ENCODE measurements around the gene SLC49A3.

SLC49A3 gene

GRCh38 chr4:687971-688853 is 739 bp downstream of the SLC49A3 start:
- Histone ChIP-seq H3K27ac (ENCODE audit: low read depth, low read length) (peak overlapping the region; percentile 92), H3K4me3 (ENCODE audit: low read depth in 1 of 5, low read length in 5 of 5) (peak overlapping the region in 4 of 5 donors; percentile 68 to 78 (median 74)), H3K4me1 (ENCODE audit: control insufficient read depth in 5 of 5, insufficient read depth in 5 of 5, low read length in 5 of 5) (peaks cover 6 to 49% (median 44%) of the 10 kb centered on the region in 5 donors), H3K27me3 (ENCODE audit: control insufficient read depth in 5 of 5, insufficient read depth in 4 of 5, low read length in 5 of 5) (peaks cover 0 to 3% (median 0%) of the 10 kb centered on the region in 5 donors), H3K9me3 (ENCODE audit: control insufficient read depth in 5 of 5, low read length in 5 of 5) (no peaks in the 10 kb centered on the region), H3K9ac (ENCODE audit: low read length in 5 of 5) (peak overlapping the region; percentile 44 to 84 (median 81)), H3K36me3 (ENCODE audit: control insufficient read depth in 5 of 5, insufficient read depth in 5 of 5, low read length in 5 of 5) (peaks cover 0 to 9% (median 3%) of the 10 kb centered on the region in 5 donors)

- Histone ChIP-seq H3K4me1 (ENCODE audit: control insufficient read depth in 5 of 5, insufficient read depth in 5 of 5, low read length in 5 of 5) (peaks cover 6 to 54% (median 46%) of the 10 kb centered on the region in 5 donors), H3K9me3 (ENCODE audit: control insufficient read depth in 5 of 5, low read length in 5 of 5) (no peaks in the 10 kb centered on the region), H3K4me3 (ENCODE audit: low read depth in 1 of 5, low read length in 5 of 5) (peak overlapping the region in 4 of 5 donors; percentile 68 to 78 (median 74)), H3K36me3 (ENCODE audit: control insufficient read depth in 5 of 5, insufficient read depth in 5 of 5, low read length in 5 of 5) (peaks cover 0 to 9% (median 3%) of the 10 kb centered on the region in 5 donors), H3K9ac (ENCODE audit: low read length in 5 of 5) (peak overlapping the region in 3 of 5 donors; percentile 25 to 57 (median 44)), H3K27ac (ENCODE audit: low read depth, low read length) (peak overlapping the region; percentile 92), H3K27me3 (ENCODE audit: control insufficient read depth in 5 of 5, insufficient read depth in 4 of 5, low read length in 5 of 5) (no peaks in the 10 kb centered on the region)
These were observed 1.6 kb downstream of the SLC49A3 start for GRCh38 chr4:687048-687970.

GRCh38 chr4:686413-687040 is 2.4 kb downstream of the SLC49A3 start:
- Histone ChIP-seq H3K4me3 (ENCODE audit: low read depth in 1 of 5, low read length in 5 of 5) (peak overlapping the region in 3 of 5 donors; percentile 23 to 78 (median 72)), H3K4me1 (ENCODE audit: control insufficient read depth in 5 of 5, insufficient read depth in 5 of 5, low read length in 5 of 5) (peaks cover 6 to 54% (median 46%) of the 10 kb centered on the region in 5 donors), H3K36me3 (ENCODE audit: control insufficient read depth in 5 of 5, insufficient read depth in 5 of 5, low read length in 5 of 5) (peaks cover 0 to 9% (median 3%) of the 10 kb centered on the region in 5 donors), H3K27me3 (ENCODE audit: control insufficient read depth in 5 of 5, insufficient read depth in 4 of 5, low read length in 5 of 5) (no peaks in the 10 kb centered on the region), H3K9me3 (ENCODE audit: control insufficient read depth in 5 of 5, low read length in 5 of 5) (no peaks in the 10 kb centered on the region), H3K27ac (ENCODE audit: low read depth, low read length) (peak overlapping the region; percentile 92), H3K9ac (ENCODE audit: low read length in 5 of 5) (no peak overlapping the region)

DNA sequence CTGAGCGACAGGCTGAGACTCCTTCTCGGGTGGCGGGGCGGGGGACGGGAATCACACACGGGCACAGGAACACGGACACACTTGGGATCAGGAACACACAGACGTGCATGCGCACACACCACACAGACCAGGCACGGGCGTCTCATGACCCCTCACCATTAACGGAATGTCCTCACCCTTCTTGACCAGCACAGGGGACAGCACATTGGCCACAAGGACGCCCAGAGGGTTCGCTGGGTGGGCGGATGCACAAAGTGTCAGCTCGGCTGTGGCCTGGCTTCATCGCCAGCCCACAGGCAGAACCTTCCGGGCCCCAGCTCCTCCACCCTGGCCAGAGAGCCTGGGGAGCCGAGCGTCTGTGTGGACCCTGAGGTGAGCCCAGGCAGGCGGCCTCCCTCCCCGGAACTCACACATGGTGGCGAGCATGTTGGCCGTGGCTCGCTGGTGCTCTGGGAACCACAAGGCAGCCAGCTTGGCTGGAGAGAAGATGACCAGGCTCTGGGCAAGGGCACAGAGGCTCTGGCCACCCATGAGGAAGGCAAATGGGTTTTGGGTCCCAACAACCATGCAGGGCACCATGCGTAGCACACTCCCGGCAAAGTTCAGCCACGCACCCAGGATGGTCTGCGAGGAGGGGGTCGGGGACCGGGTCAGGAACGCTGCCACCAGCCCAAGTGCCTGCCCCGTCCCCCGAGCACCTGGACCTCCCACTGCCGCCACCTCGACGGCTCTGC is 3.1 kb downstream of the SLC49A3 start:
- no peak overlapping the region for H3K4me3 ChIP-seq (ENCODE audit: low read depth in 1 of 5, low read length in 5 of 5)
- H3K9ac ChIP-seq (ENCODE audit: low read length in 5 of 5) = no peak overlapping the region
- H3K4me1 ChIP-seq (ENCODE audit: control insufficient read depth in 5 of 5, insufficient read depth in 5 of 5, low read length in 5 of 5) = peaks cover 6 to 59% (median 50%) of the 10 kb centered on the region in 5 donors
- no peak overlapping the region for H3K27ac ChIP-seq (ENCODE audit: low read depth, low read length)
- H3K9me3 ChIP-seq (ENCODE audit: control insufficient read depth in 5 of 5, low read length in 5 of 5) = no peaks in the 10 kb centered on the region
- peaks cover 0 to 9% (median 3%) of the 10 kb centered on the region in 5 donors for H3K36me3 ChIP-seq (ENCODE audit: control insufficient read depth in 5 of 5, insufficient read depth in 5 of 5, low read length in 5 of 5)
- no peaks in the 10 kb centered on the region for H3K27me3 ChIP-seq (ENCODE audit: control insufficient read depth in 5 of 5, insufficient read depth in 4 of 5, low read length in 5 of 5)

GRCh38 chr4:684623-685327 is 4.2 kb downstream of the SLC49A3 start:
- peaks cover 6 to 66% (median 56%) of the 10 kb centered on the region in 5 donors for H3K4me1 ChIP-seq (ENCODE audit: control insufficient read depth in 5 of 5, insufficient read depth in 5 of 5, low read length in 5 of 5)
- H3K9ac ChIP-seq (ENCODE audit: low read length in 5 of 5) = no peak overlapping the region
- no peak overlapping the region for H3K27ac ChIP-seq (ENCODE audit: low read depth, low read length)
- no peak overlapping the region for H3K4me3 ChIP-seq (ENCODE audit: low read depth in 1 of 5, low read length in 5 of 5)
- no peaks in the 10 kb centered on the region for H3K27me3 ChIP-seq (ENCODE audit: control insufficient read depth in 5 of 5, insufficient read depth in 4 of 5, low read length in 5 of 5)
- H3K36me3 ChIP-seq (ENCODE audit: control insufficient read depth in 5 of 5, insufficient read depth in 5 of 5, low read length in 5 of 5) = peaks cover 0 to 9% (median 3%) of the 10 kb centered on the region in 5 donors
- H3K9me3 ChIP-seq (ENCODE audit: control insufficient read depth in 5 of 5, low read length in 5 of 5) = no peaks in the 10 kb centered on the region

GRCh38 chr4:683982-684622 is 4.8 kb downstream of the SLC49A3 start:
- peaks cover 6 to 59% (median 49%) of the 10 kb centered on the region in 5 donors for H3K4me1 ChIP-seq (ENCODE audit: control insufficient read depth in 5 of 5, insufficient read depth in 5 of 5, low read length in 5 of 5)
- no peak overlapping the region for H3K9ac ChIP-seq (ENCODE audit: low read length in 5 of 5)
- no peak overlapping the region for H3K27ac ChIP-seq (ENCODE audit: low read depth, low read length)
- no peaks in the 10 kb centered on the region for H3K9me3 ChIP-seq (ENCODE audit: control insufficient read depth in 5 of 5, low read length in 5 of 5)
- no peaks in the 10 kb centered on the region for H3K27me3 ChIP-seq (ENCODE audit: control insufficient read depth in 5 of 5, insufficient read depth in 4 of 5, low read length in 5 of 5)
- no peak overlapping the region for H3K4me3 ChIP-seq (ENCODE audit: low read depth in 1 of 5, low read length in 5 of 5)
- H3K36me3 ChIP-seq (ENCODE audit: control insufficient read depth in 5 of 5, insufficient read depth in 5 of 5, low read length in 5 of 5) = peaks cover 0 to 9% (median 3%) of the 10 kb centered on the region in 5 donors

GRCh38 chr4:683247-683897 is 5.6 kb downstream of the SLC49A3 start:
- Histone ChIP-seq H3K9me3 (ENCODE audit: control insufficient read depth in 5 of 5, low read length in 5 of 5) (no peaks in the 10 kb centered on the region), H3K36me3 (ENCODE audit: control insufficient read depth in 5 of 5, insufficient read depth in 5 of 5, low read length in 5 of 5) (peaks cover 0 to 9% (median 3%) of the 10 kb centered on the region in 5 donors), H3K27me3 (ENCODE audit: control insufficient read depth in 5 of 5, insufficient read depth in 4 of 5, low read length in 5 of 5) (no peaks in the 10 kb centered on the region), H3K4me3 (ENCODE audit: low read depth in 1 of 5, low read length in 5 of 5) (no peak overlapping the region), H3K27ac (ENCODE audit: low read depth, low read length) (no peak overlapping the region), H3K9ac (ENCODE audit: low read length in 5 of 5) (peak overlapping the region in 1 of 5 donors; percentile 3), H3K4me1 (ENCODE audit: control insufficient read depth in 5 of 5, insufficient read depth in 5 of 5, low read length in 5 of 5) (peaks cover 6 to 54% (median 43%) of the 10 kb centered on the region in 5 donors)

- no peaks in the 10 kb centered on the region for H3K27me3 ChIP-seq (ENCODE audit: control insufficient read depth in 5 of 5, insufficient read depth in 4 of 5, low read length in 5 of 5)
- H3K9me3 ChIP-seq (ENCODE audit: control insufficient read depth in 5 of 5, low read length in 5 of 5) = no peaks in the 10 kb centered on the region
- no peak overlapping the region for H3K9ac ChIP-seq (ENCODE audit: low read length in 5 of 5)
- H3K27ac ChIP-seq (ENCODE audit: low read depth, low read length) = no peak overlapping the region
- peaks cover 4 to 51% (median 37%) of the 10 kb centered on the region in 5 donors for H3K4me1 ChIP-seq (ENCODE audit: control insufficient read depth in 5 of 5, insufficient read depth in 5 of 5, low read length in 5 of 5)
- H3K36me3 ChIP-seq (ENCODE audit: control insufficient read depth in 5 of 5, insufficient read depth in 5 of 5, low read length in 5 of 5) = peaks cover 0 to 9% (median 3%) of the 10 kb centered on the region in 5 donors
- no peak overlapping the region for H3K4me3 ChIP-seq (ENCODE audit: low read depth in 1 of 5, low read length in 5 of 5)
These were observed 6.3 kb downstream of the SLC49A3 start for GRCh38 chr4:682490-683172.
